ENCODE data around the gene UBALD1.

UBALD1 gene

DNA sequence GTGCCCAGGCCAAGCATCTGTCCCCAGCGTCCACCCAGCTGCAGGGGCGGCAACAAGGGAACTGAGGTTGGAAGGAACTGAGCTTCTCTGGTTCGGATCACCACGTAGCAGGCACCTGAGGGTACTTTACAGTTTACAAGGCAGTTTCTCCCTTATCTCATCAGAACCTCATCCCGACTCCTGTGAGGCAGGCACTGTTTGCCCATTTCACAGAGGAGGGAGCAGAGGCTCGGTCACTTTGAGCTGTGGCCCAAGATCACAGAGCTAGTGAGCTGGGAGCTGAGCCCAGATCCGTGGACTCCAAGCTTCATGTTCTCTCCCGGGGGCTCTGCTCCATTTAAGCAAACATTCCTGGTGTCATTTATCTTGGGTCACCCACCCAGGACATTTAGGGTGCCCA, 15.1 kb downstream of the UBALD1 start:
- no peak overlapping the region for H3K9ac ChIP-seq (ENCODE audit: low read length)
- no peaks in the 10 kb centered on the region for H3K9me2 ChIP-seq (ENCODE audit: low read depth, low read length)
- no peak overlapping the region for H3K27ac ChIP-seq (ENCODE audit: low read depth, low read length, poor library complexity, severe bottlenecking)
- no peaks in the 10 kb centered on the region for H3K79me2 ChIP-seq (ENCODE audit: insufficient read depth, low read length)
- no peaks in the 10 kb centered on the region for H3K4me1 ChIP-seq (ENCODE audit: insufficient read depth, low read length, severe bottlenecking)
- H3K9me3 ChIP-seq (ENCODE audit: low read length) = no peaks in the 10 kb centered on the region
- H3K36me3 ChIP-seq (ENCODE audit: insufficient read depth, low read length) = no peaks in the 10 kb centered on the region
- H3K4me3 ChIP-seq (ENCODE audit: low read depth, low read length, poor library complexity, severe bottlenecking) = no peak overlapping the region
- TF ChIP-seq EZH2 (IDR thresholded peaks at IDR 0.05; ENCODE audit: borderline replicate concordance, low read length) = no peak
- TF ChIP-seq, protein P1, sequence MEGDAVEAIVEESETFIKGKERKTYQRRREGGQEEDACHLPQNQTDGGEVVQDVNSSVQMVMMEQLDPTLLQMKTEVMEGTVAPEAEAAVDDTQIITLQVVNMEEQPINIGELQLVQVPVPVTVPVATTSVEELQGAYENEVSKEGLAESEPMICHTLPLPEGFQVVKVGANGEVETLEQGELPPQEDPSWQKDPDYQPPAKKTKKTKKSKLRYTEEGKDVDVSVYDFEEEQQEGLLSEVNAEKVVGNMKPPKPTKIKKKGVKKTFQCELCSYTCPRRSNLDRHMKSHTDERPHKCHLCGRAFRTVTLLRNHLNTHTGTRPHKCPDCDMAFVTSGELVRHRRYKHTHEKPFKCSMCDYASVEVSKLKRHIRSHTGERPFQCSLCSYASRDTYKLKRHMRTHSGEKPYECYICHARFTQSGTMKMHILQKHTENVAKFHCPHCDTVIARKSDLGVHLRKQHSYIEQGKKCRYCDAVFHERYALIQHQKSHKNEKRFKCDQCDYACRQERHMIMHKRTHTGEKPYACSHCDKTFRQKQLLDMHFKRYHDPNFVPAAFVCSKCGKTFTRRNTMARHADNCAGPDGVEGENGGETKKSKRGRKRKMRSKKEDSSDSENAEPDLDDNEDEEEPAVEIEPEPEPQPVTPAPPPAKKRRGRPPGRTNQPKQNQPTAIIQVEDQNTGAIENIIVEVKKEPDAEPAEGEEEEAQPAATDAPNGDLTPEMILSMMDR (IDR thresholded peaks at IDR 0.05; ENCODE audit: low read length) = no peak
- H3K27me3 ChIP-seq (ENCODE audit: insufficient read depth, low read length) = peaks cover 18% of the 10 kb centered on the region; the same call in 1 of the 2 replicates
- no peaks in the 10 kb centered on the region for H3F3A ChIP-seq (ENCODE audit: insufficient read depth, low read length)
- no peak overlapping the region for H2AFZ ChIP-seq (ENCODE audit: low read length)
- H3K4me2 ChIP-seq (ENCODE audit: low read length) = no peak overlapping the region
- H4K20me1 ChIP-seq (ENCODE audit: insufficient read depth, low read length) = no peaks in the 10 kb centered on the region

- no peak for TF ChIP-seq EZH2 (IDR thresholded peaks at IDR 0.05; ENCODE audit: borderline replicate concordance, low read length)
- TF ChIP-seq, protein P1 (IDR thresholded peaks at IDR 0.05; ENCODE audit: low read length) = no peak
- no peaks in the 10 kb centered on the region for H3K9me2 ChIP-seq (ENCODE audit: low read depth, low read length)
- H3K36me3 ChIP-seq (ENCODE audit: insufficient read depth, low read length) = no peaks in the 10 kb centered on the region
- no peak overlapping the region for H2AFZ ChIP-seq (ENCODE audit: low read length)
- H3K9me3 ChIP-seq (ENCODE audit: low read length) = no peaks in the 10 kb centered on the region
- H3K4me2 ChIP-seq (ENCODE audit: low read length) = no peak overlapping the region
- H3K4me1 ChIP-seq (ENCODE audit: insufficient read depth, low read length, severe bottlenecking) = no peaks in the 10 kb centered on the region
- no peak overlapping the region for H3K4me3 ChIP-seq (ENCODE audit: low read depth, low read length, poor library complexity, severe bottlenecking)
- H3K27ac ChIP-seq (ENCODE audit: low read depth, low read length, poor library complexity, severe bottlenecking) = no peak overlapping the region
- H3F3A ChIP-seq (ENCODE audit: insufficient read depth, low read length) = no peaks in the 10 kb centered on the region
- no peak overlapping the region for H3K9ac ChIP-seq (ENCODE audit: low read length)
- no peaks in the 10 kb centered on the region for H4K20me1 ChIP-seq (ENCODE audit: insufficient read depth, low read length)
- peaks cover 23% of the 10 kb centered on the region; the same call in 1 of the 2 replicates for H3K27me3 ChIP-seq (ENCODE audit: insufficient read depth, low read length)
- no peaks in the 10 kb centered on the region for H3K79me2 ChIP-seq (ENCODE audit: insufficient read depth, low read length)
Observed at GRCh38 chr16:4599037-4599436, 15.7 kb downstream of the UBALD1 start.

DNA sequence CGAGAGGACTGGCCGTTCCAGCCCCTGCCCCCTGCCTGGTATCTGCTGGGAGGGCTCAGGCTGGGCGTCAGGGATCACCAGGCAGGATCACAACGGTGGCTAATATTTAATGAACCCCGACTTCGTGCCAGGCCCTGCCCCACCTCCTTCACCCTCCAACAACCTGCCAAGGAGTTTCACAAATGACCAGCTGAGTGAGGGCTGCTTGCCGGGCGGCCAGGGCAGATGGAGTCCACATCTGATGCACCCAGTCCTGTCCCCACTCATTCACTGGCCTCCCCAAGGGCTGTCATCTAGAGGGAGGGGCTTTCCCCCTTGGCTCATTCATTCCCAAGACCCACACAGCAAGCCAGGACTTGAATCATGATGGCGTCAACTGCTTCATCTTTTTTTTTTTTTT, 17.5 kb downstream of the UBALD1 start:
- H3K4me2 ChIP-seq (ENCODE audit: low read length) = no peak overlapping the region
- H3K27me3 ChIP-seq (ENCODE audit: insufficient read depth, low read length) = peaks cover 27% of the 10 kb centered on the region
- H3K27ac ChIP-seq (ENCODE audit: low read depth, low read length, poor library complexity, severe bottlenecking) = no peak overlapping the region

More for the DNA sequence above, 17.5 kb downstream of the UBALD1 start:
- Histone ChIP-seq H3K9ac (ENCODE audit: low read length) (no peak overlapping the region), H3K36me3 (ENCODE audit: insufficient read depth, low read length) (no peaks in the 10 kb centered on the region), H3K79me2 (ENCODE audit: insufficient read depth, low read length) (no peaks in the 10 kb centered on the region), H3K9me2 (ENCODE audit: low read depth, low read length) (no peaks in the 10 kb centered on the region), H3K9me3 (ENCODE audit: low read length) (no peaks in the 10 kb centered on the region), H3F3A (ENCODE audit: insufficient read depth, low read length) (no peaks in the 10 kb centered on the region), H3K4me1 (ENCODE audit: insufficient read depth, low read length, severe bottlenecking) (no peaks in the 10 kb centered on the region), H2AFZ (ENCODE audit: low read length) (no peak overlapping the region), H3K4me3 (ENCODE audit: low read depth, low read length, poor library complexity, severe bottlenecking) (no peak overlapping the region), H4K20me1 (ENCODE audit: insufficient read depth, low read length) (no peaks in the 10 kb centered on the region)
- TF ChIP-seq, protein P1 (IDR thresholded peaks at IDR 0.05; ENCODE audit: low read length) = no peak
- TF ChIP-seq EZH2 (IDR thresholded peaks at IDR 0.05; ENCODE audit: borderline replicate concordance, low read length) = no peak
